Lower leg skin (tissue), 4 donors: ENCODE measurements around the gene KCNB1. TPM values are rescaled to one million over a fixed set of nuclear protein-coding genes. Genes with fewer than 3 reads are reported as not detected.

Experiments used
- DNase-seq, 2 donors: peaks; one replicate each; pipeline ENCODE4 v3.0.0-alpha.2; 2019; ENCODE audit warnings: low spot score in 2 of 2
- H3K4me3 ChIP-seq: fragments of 200-600 bp; sonication (generic); 2 replicates; pipeline ENCODE4 v1.5.1; 2017; ENCODE audit warnings: mild to moderate bottlenecking, low read depth; ENCODE audit not compliant: poor library complexity, severe bottlenecking
- CTCF ChIP-seq, 3 donors: fragments of 450-650 bp; IDR thresholded peaks; one replicate each; pipeline ENCODE4 v1.5.1; 2016; ENCODE audit warnings: antibody characterized with exemption in 3 of 3, mild to moderate bottlenecking in 3 of 3, moderate library complexity in 2 of 3
- POLR2A ChIP-seq, 2 donors: fragments of 450-650 bp; IDR thresholded peaks; one replicate each; pipeline ENCODE4 v1.6.1; 2016 to 2017; ENCODE audit warnings: antibody characterized with exemption in 2 of 2, mild to moderate bottlenecking in 1 of 2, moderate library complexity in 1 of 2
- WGBS, 2 donors: methylation state at CpG; one replicate each; pipeline ENCODE4 v1.1.5; 2018; 5-methylcytosine and 5-hydroxymethylcytosine counted together
- intact Hi-C: fragments of 100-400 bp; cut with DNase I; formaldehyde crosslinking; loops from one replicate; pipeline ENCODE4 v1.15.0; 2023; ENCODE audit warnings: low total_unique reads
- total RNA-seq, 4 donors: library from RNA; depleted of rRNA; stranded (reverse); fragments of >200 nt; gene quantifications; one replicate each; pipeline ENCODE4 v1.1.0, GENCODE V29; 2016

Gene KCNB1
- total RNA-seq, 4 donors from 2014 or later: 0.30 to 5.2 (median 0.81) TPM

GRCh38 chr20:49496553-49497397, 14.3 kb upstream of the KCNB1 start:
- no peak overlapping the region for H3K4me3 ChIP-seq
- 63 to 64% methylated on average over 5 of the region's 5 CpGs for WGBS, 2 donors
- intact Hi-C loops: no loop called here
- TF ChIP-seq POLR2A (IDR thresholded peaks at IDR 0.05): no peak
- no peak for TF ChIP-seq CTCF (IDR thresholded peaks at IDR 0.05)
- DNase-seq: no peak

GRCh38 chr20:49496043-49496442, 13.6 kb upstream of the KCNB1 start:
- intact Hi-C loops: no loop called here
- no peak for DNase-seq
- H3K4me3 ChIP-seq: no peak overlapping the region
- TF ChIP-seq CTCF (IDR thresholded peaks at IDR 0.05): no peak
- no peak for TF ChIP-seq POLR2A (IDR thresholded peaks at IDR 0.05)
- 89 to 90% methylated on average over 4 of the region's 4 CpGs for WGBS, 2 donors

GRCh38 chr20:49490689-49491088, 8.2 kb upstream of the KCNB1 start:
- no peak for TF ChIP-seq POLR2A (IDR thresholded peaks at IDR 0.05)
- no peak for TF ChIP-seq CTCF (IDR thresholded peaks at IDR 0.05)

GRCh38 chr20:49489688-49490087, 7.2 kb upstream of the KCNB1 start:
- no peak for DNase-seq
- TF ChIP-seq CTCF (IDR thresholded peaks at IDR 0.05) (no peak), POLR2A (IDR thresholded peaks at IDR 0.05) (no peak)
- H3K4me3 ChIP-seq: no peak overlapping the region
- WGBS, 2 donors: 89% methylated on average over 5 of the region's 5 CpGs
- intact Hi-C loops: no loop called here

More at GRCh38 chr20:49490689-49491088, 8.2 kb upstream of the KCNB1 start:
- WGBS, 2 donors: 86 to 88% methylated on average over 1 of the region's 1 CpG
- intact Hi-C loops: no loop called here
- no peak overlapping the region for H3K4me3 ChIP-seq
- no peak for DNase-seq

- no peak overlapping the region for H3K4me3 ChIP-seq
- intact Hi-C loops: no loop called here
- no peak for DNase-seq
- TF ChIP-seq CTCF (IDR thresholded peaks at IDR 0.05): no peak
- no peak for TF ChIP-seq POLR2A (IDR thresholded peaks at IDR 0.05)
These were observed 3.6 kb upstream of the KCNB1 start for GRCh38 chr20:49486064-49486463.

GRCh38 chr20:49485563-49485962, 3.1 kb upstream of the KCNB1 start:
- intact Hi-C loops: no loop called here
- no peak for DNase-seq
- WGBS, 2 donors: 64 to 74% methylated on average over 1 of the region's 1 CpG
- no peak overlapping the region for H3K4me3 ChIP-seq
- TF ChIP-seq POLR2A (IDR thresholded peaks at IDR 0.05): no peak
- TF ChIP-seq CTCF (IDR thresholded peaks at IDR 0.05): no peak
